ENCODE data around the gene SERINC1.
A peak's percentile ranks its signal among the peaks of the same experiment; 100 is the strongest.

SERINC1 gene

DNA sequence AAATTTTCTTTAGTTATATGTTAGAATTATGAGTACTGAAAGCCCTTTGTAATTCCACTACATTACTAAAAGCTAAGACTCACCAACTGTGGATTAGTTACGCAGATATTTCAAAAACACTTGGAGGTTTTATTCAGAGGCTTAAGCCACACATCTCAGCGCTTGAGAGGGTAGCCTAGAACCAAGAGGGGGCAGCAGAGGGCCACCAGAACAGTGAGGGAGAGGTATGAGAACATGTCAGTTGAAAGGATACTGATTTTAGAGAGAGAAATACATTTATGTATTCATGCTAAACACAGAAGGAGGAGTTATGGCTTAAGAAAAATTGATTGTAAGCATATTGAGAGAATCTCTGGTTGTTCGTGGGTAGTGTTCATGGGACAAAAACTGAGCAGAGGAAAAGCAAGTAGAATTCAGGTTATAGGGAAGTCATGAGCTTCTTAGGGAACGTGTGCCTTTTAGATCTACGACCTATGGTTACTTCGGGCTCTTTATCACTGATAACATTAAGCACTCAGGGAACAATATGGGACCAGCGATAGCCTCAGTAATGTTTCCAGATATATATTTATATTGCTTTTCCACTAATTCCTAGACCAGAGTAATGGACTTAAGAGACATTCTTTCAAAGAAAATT lies 20.4 kb upstream of the SERINC1 start:
- POLR2A ChIA-PET, result no interaction called here
- CTCF ChIA-PET, result interaction anchor here (0.6 to 9.4 kb wide), 38 partner anchors 9 to 347 kb away, joined by 3 to 241 read pairs (median 5); partner anchors contain the start of genes HSF2, PKIB and SERINC1
- TF ChIP-seq CTCF (IDR thresholded peaks at IDR 0.05; ENCODE audit: control extremely low read depth, extremely low read depth, low read depth, missing control alignments), result peak; percentile 91
- DNase-seq (ENCODE audit: extremely low spot score), result peak; percentile 60

DNA sequence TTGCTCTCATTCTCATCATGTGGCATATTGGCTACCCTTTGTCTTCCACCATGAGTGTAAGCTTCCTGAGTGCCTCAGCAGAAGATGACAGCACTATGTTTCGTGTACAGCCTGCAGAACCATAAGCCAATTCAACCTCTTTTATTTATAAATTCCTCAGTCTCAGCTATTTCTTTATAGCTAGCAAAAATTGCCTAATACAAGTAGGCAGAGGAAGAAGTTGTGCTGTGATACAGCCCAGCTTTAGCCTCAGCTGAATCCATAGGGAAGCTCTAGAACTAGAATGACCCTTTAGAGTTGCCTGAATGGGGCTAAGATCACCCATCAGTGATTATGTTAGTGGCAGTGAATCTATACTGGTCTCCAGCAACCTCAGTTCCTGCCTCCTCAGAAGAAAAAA lies 19.0 kb upstream of the SERINC1 start:
- TF ChIP-seq CTCF (IDR thresholded peaks at IDR 0.05; ENCODE audit: control extremely low read depth, extremely low read depth, low read depth, missing control alignments), result no peak
- CTCF ChIA-PET, result interaction anchor here (1.3 to 9.4 kb wide), 13 partner anchors 8 to 162 kb away, joined by 3 to 241 read pairs (median 13); partner anchors contain the start of gene SERINC1
- no peak for DNase-seq (ENCODE audit: extremely low spot score)
- POLR2A ChIA-PET, result no interaction called here

DNA sequence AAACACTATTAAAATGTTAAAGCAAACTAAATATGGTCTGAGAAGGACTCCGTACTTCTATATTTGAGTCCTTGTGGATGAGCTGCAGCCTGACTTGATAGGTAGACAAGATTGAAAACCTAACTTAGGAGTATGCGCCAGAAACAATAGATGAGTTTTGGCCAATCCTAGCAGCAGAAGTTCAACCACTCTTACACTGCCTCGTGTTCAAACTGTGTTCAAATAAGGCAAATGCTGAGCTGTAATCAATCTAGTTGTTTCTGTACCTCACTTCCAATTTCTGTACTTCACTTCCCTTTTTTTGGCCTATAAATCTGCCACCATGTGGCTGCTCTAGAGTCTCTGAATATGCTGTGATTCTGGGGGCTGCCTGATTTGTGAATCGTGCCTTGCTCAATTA lies 13.2 kb upstream of the SERINC1 start:
- ChIA-PET POLR2A (no interaction called here), CTCF (interaction anchor here (1.1 to 2.6 kb wide), 4 partner anchors 30 to 103 kb away, joined by 3 to 14 read pairs (median 3); no protein-coding TSS in a partner anchor)
- peak; percentile 19 for DNase-seq (ENCODE audit: extremely low spot score)
- peak; percentile 12 for TF ChIP-seq CTCF (IDR thresholded peaks at IDR 0.05; ENCODE audit: control extremely low read depth, extremely low read depth, low read depth, missing control alignments)

- ChIA-PET POLR2A (no interaction called here), CTCF (interaction anchor here (1.3 to 2.6 kb wide), 3 partner anchors 9 to 47 kb away, joined by 3 to 20 read pairs (median 5); no protein-coding TSS in a partner anchor)
- TF ChIP-seq CTCF (IDR thresholded peaks at IDR 0.05; ENCODE audit: control extremely low read depth, extremely low read depth, low read depth, missing control alignments), result no peak
- DNase-seq (ENCODE audit: extremely low spot score), result no peak
Observed at GRCh38 chr6:122482750-122483080, 11.1 kb upstream of the SERINC1 start.

GRCh38 chr6:122476131-122476530 lies 4.5 kb upstream of the SERINC1 start:
- no peak for DNase-seq (ENCODE audit: extremely low spot score)
- ChIA-PET POLR2A (no interaction called here), CTCF (interaction anchor here (2.8 to 3.0 kb wide), 2 partner anchors 16 to 54 kb away, joined by 19 to 22 read pairs; no protein-coding TSS in a partner anchor)
- TF ChIP-seq CTCF (IDR thresholded peaks at IDR 0.05; ENCODE audit: control extremely low read depth, extremely low read depth, low read depth, missing control alignments), result peak; percentile 29

GRCh38 chr6:122472022-122472340 lies 374 bp upstream of the SERINC1 start:
- no peak for DNase-seq (ENCODE audit: extremely low spot score)
- ChIA-PET CTCF (interaction anchor here (1.2 to 2.3 kb wide), 4 partner anchors 14 to 59 kb away, joined by 3 to 14 read pairs (median 6); no protein-coding TSS in a partner anchor), POLR2A (interaction anchor here (0.6 kb wide), 1 partner anchor 13 kb away, joined by 3 read pairs; no protein-coding TSS in a partner anchor)
- no peak for TF ChIP-seq CTCF (IDR thresholded peaks at IDR 0.05; ENCODE audit: control extremely low read depth, extremely low read depth, low read depth, missing control alignments)
